HG02884 (cell line): Measurements from ENCODE around the gene CAVIN3.
"Not testable (repeated sequence)": the region's sequence is repeated elsewhere in the genome, so short reads cannot be mapped to it uniquely, and the experiment has no call there.

Experiments used
- ATAC-seq: cut with Tn5 transposase; IDR thresholded peaks from one replicate; pipeline ENCODE4 v1.9.1; 2021; ENCODE audit warnings: mild to moderate bottlenecking, moderate library complexity; ENCODE audit not compliant: unreplicated experiment

Gene CAVIN3

DNA sequence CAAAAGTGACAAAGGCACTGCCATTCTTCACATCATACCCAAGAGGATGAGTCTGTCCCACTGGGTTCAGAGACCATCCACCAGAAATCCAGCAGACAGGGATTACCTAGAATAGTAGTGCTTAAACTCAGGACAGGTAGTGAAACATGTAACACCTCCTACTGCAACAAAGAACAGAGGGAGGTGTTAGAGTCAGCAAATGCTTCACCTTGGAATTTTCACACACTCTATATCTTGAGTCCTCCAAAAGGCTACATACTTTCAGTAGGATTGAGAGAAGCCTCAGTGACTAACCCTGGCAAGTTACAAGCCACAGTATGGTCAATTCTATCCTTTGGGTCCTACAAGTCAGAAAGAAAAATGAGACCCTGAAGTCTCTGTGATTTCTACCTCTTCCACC lies 6.0 kb upstream of the CAVIN3 start:
- no peak for ATAC-seq

- ATAC-seq, result no peak
Observed at GRCh38 chr11:6323291-6323905, 3.1 kb upstream of the CAVIN3 start.

GRCh38 chr11:6321961-6322362 lies 1.7 kb upstream of the CAVIN3 start:
- no peak for ATAC-seq

DNA sequence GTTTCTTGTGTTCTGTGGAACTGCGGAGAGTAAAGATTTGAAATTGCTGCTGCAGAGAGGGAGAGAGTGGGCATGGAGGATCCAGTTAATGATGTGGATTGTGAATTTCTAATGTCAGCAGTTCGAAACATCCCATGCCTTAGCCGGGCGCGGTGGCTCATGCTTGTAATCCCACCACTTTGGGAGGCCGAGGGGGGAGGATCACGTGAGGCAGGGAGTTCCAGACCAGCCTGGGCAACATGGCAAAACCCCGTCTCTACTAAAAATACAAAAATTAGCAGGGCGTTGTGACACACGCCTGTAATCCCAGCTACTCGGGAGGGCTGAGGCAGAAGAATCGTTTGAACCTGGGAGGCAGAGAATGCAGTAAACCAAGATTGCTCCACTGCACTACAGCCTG lies 1.1 kb upstream of the CAVIN3 start:
- ATAC-seq, result no peak

GRCh38 chr11:6319704-6320410 lies 444 bp downstream of the CAVIN3 start:
- ATAC-seq, result peak; percentile 39

GRCh38 chr11:6319001-6319703 lies 1.1 kb downstream of the CAVIN3 start:
- no peak for ATAC-seq

- no peak for ATAC-seq
Observed at GRCh38 chr11:6318204-6318603, 2.1 kb downstream of the CAVIN3 start.

DNA sequence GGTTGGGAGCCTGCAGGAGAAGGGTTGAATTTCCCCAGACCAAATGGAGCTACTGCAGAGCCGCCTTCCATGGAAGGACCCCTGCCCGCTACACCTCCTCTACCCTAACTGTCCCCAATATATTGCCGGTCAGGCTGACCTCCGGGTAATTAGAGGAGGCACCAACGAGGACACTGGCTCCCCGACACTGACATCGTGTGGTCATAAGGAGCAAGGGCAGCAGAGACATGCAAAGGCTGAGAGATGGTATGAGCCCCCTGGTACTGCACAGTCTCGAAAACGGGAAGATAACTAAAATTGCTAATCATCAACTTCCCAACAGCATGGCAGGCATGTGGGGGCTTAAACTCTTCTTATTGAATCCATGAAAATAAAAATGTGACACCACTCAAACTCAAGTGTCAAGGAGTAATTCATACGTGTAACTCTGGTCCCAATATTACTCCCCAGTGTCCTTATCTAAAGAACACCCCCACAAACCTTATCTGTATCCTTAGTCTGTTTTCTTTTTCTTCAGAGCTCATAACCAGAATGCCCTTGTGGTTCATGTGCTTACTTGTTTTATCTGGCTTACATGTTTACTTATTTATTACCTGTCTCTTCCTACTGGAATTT lies 4.4 kb downstream of the CAVIN3 start:
- ATAC-seq, result peak; percentile 60

GRCh38 chr11:6312106-6312505 lies 8.2 kb downstream of the CAVIN3 start:
- ATAC-seq, result no peak

- ATAC-seq, result no peak
Observed at GRCh38 chr11:6307876-6308275, 12.4 kb downstream of the CAVIN3 start.

GRCh38 chr11:6305297-6305696 lies 15.0 kb downstream of the CAVIN3 start:
- no peak for ATAC-seq

DNA sequence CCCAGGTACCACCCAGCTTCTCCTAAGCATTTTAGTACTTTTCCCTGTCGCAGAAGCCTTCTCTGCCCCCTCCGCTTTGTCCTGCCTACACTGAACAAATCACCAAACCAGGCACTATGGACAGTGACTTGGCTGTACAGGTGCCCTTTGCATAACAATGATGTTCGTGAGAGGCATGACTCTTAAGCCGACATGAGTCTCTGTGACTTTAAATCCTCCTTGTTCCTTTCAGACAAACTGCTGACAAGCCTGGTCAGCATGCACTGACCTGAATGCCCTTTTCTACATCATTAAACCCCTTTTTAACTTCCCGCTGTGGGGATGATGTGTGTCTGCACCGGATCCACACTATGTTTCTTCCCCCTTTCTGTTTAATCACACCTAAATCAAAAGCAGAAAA lies 16.6 kb downstream of the CAVIN3 start:
- no peak for ATAC-seq

DNA sequence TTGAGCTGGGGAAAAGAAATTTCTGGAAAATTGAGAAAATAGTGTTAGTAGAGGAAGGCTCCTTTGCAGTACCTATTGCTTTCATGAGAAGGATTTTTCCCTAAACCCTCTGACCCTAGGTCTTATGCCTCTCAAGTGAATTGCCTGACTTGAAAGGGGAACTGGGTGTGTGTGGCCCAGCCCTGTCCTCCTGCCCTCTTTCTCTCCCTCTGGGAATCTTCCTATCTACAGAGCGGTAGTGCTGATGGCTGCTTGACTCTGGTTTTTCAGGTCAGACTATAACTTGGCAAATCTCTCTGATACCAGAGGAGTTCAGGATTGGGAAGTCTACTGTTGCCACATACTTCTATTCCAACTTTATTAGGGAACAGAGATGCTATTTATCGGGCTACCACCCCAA lies 19.2 kb downstream of the CAVIN3 start:
- no peak for ATAC-seq

- ATAC-seq, result no peak
Observed at GRCh38 chr11:6300325-6300724, 20.0 kb downstream of the CAVIN3 start.

GRCh38 chr11:6298605-6299004 lies 21.7 kb downstream of the CAVIN3 start:
- no peak for ATAC-seq

DNA sequence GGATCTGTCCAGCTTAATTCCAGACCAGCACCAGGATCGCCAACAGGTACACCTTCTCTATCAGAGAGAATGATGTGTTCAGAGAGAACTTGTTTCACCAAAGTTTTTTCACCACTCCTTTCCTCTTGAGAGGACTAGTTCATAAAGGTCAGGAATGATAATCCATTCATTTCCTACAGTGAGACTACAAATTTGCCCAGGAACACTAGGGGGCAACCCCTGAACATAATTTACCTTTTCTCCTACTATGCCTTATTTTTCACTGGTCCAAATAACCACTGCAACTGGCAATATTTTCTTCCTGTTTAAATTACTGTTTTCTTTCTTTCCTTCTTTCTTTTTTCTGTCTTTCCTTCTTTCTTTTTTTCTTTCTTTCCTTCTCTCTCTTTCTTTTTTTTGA lies 22.5 kb downstream of the CAVIN3 start:
- no peak for ATAC-seq

GRCh38 chr11:6285019-6285418 lies 35.3 kb downstream of the CAVIN3 start:
- no peak for ATAC-seq

GRCh38 chr11:6284250-6284649 lies 36.1 kb downstream of the CAVIN3 start:
- ATAC-seq, result no peak

DNA sequence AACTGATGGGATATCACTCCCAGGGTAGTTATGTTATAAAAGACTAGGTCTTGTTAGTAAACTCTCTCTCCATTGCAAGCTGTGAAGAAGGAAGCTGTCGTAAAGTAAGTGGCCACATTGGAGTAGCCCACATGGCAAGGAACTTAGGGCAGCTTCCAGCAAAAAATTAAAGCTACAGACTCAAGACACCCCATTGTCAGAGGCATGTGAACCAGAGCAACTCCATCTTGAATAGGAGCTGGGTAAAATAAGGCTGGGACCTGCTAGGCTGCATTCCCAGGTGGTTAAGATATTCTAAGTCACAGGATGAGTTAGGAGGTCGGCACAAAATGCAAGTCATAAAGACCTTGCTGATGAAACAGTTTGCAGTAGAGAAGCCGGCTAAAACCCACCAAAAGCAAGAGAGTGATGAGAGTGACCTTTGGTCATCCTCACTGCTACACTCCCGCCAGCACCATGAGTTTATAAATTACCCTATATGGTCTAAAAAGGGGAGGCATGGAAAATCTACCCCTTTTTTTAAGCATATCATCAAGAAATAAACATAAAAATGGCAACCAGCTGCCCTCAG lies 36.8 kb downstream of the CAVIN3 start:
- no peak for ATAC-seq

- not testable (repeated sequence) for ATAC-seq
Observed at GRCh38 chr11:6280809-6281208, 39.5 kb downstream of the CAVIN3 start.

- no peak for ATAC-seq
Observed at GRCh38 chr11:6273188-6273587, 47.1 kb downstream of the CAVIN3 start.
